H9 (cell line): ENCODE data around the gene SUGT1. TPM values are rescaled to one million over a fixed set of nuclear protein-coding genes. Genes with fewer than 3 reads are reported as not detected.
"Not testable (repeated sequence)": the region's sequence is repeated elsewhere in the genome, so short reads cannot be mapped to it uniquely, and the experiment has no call there.

Source experiments
- DNase-seq: peaks from one replicate; pipeline ENCODE4 v3.0.0-alpha.2; 2017
- H2AFZ ChIP-seq: one replicate; pipeline ENCODE4 v1.6.1; 2013; ENCODE audit warnings: mild to moderate bottlenecking, low read length, control low read depth, moderate library complexity
- H2AK5ac ChIP-seq: 2 replicates; pipeline ENCODE4 v1.6.1; 2013; ENCODE audit warnings: low read length, control low read depth, mixed read lengths; ENCODE audit not compliant: insufficient read length
- H2BK120ac ChIP-seq: one replicate; pipeline ENCODE4 v1.6.1; 2013; ENCODE audit warnings: low read depth, mild to moderate bottlenecking, low read length, control low read depth, inconsistent platforms; ENCODE audit not compliant: poor library complexity, severe bottlenecking
- H2BK12ac ChIP-seq: 2 replicates; pipeline ENCODE4 v1.6.1; 2013; ENCODE audit warnings: low read length, control low read depth, mixed read lengths, low read depth; ENCODE audit not compliant: insufficient read length
- H2BK15ac ChIP-seq: 2 replicates; pipeline ENCODE4 v1.6.1; 2013; ENCODE audit warnings: low read depth, low read length, control low read depth
- H2BK20ac ChIP-seq: one replicate; pipeline ENCODE4 v1.6.1; 2013; ENCODE audit warnings: low read depth, mild to moderate bottlenecking, low read length, control low read depth, inconsistent platforms; ENCODE audit not compliant: poor library complexity, severe bottlenecking
- H2BK5ac ChIP-seq: 2 replicates; pipeline ENCODE4 v1.6.1; 2013; ENCODE audit warnings: low read length, control low read depth, mixed read lengths; ENCODE audit not compliant: insufficient read length
- H3K14ac ChIP-seq: 2 replicates; pipeline ENCODE4 v1.6.1; 2013; ENCODE audit warnings: low read length, control low read depth; ENCODE audit not compliant: insufficient read depth
- H3K18ac ChIP-seq: 2 replicates; pipeline ENCODE4 v1.6.1; 2013; ENCODE audit warnings: low read depth, mild to moderate bottlenecking, mixed read lengths, low read length, control low read depth; ENCODE audit not compliant: insufficient read length
- H3K23ac ChIP-seq: 2 replicates; pipeline ENCODE4 v1.6.1; 2013; ENCODE audit warnings: low read length, control low read depth, mixed read lengths, low read depth; ENCODE audit not compliant: insufficient read length
- H3K23me2 ChIP-seq: 2 replicates; pipeline ENCODE4 v1.6.1; 2013; ENCODE audit warnings: low read depth, mild to moderate bottlenecking, mixed read lengths, low read length, control low read depth; ENCODE audit not compliant: insufficient read length, poor library complexity, severe bottlenecking
- H3K27ac ChIP-seq: 2 replicates; pipeline ENCODE4 v1.5.1; 2013; ENCODE audit warnings: low read length, control low read depth, mixed read lengths, low read depth; ENCODE audit not compliant: insufficient read length
- H3K27me3 ChIP-seq: 2 replicates; pipeline ENCODE4 v1.6.1; 2013; ENCODE audit warnings: low read length, control low read depth, inconsistent platforms; ENCODE audit not compliant: insufficient read depth
- H3K4ac ChIP-seq: 2 replicates; pipeline ENCODE4 v1.6.1; 2013; ENCODE audit warnings: low read depth, mild to moderate bottlenecking, control low read depth, inconsistent platforms, low read length, moderate library complexity
- H3K4me1 ChIP-seq: 2 replicates; pipeline ENCODE4 v1.6.1; 2013; ENCODE audit warnings: low read length, control low read depth, inconsistent platforms; ENCODE audit not compliant: insufficient read depth
- H3K4me2 ChIP-seq: 2 replicates; pipeline ENCODE4 v1.6.1; 2013; ENCODE audit warnings: low read length, control low read depth, mixed read lengths; ENCODE audit not compliant: insufficient read length, insufficient read depth
- H3K56ac ChIP-seq: 2 replicates; pipeline ENCODE4 v1.6.1; 2013; ENCODE audit warnings: low read depth, mild to moderate bottlenecking, mixed read lengths, low read length, control low read depth; ENCODE audit not compliant: insufficient read length
- H3K79me1 ChIP-seq: 2 replicates; pipeline ENCODE4 v1.6.1; 2013; ENCODE audit warnings: low read depth, mild to moderate bottlenecking, moderate library complexity, low read length, control low read depth, inconsistent platforms; ENCODE audit not compliant: insufficient read depth, poor library complexity, severe bottlenecking
- H3K79me2 ChIP-seq: 2 replicates; pipeline ENCODE4 v1.6.1; 2013; ENCODE audit warnings: low read length, control low read depth, inconsistent platforms; ENCODE audit not compliant: insufficient read depth
- H3K9ac ChIP-seq: 2 replicates; pipeline ENCODE4 v1.6.1; 2013; ENCODE audit warnings: low read length, control low read depth, mixed read lengths; ENCODE audit not compliant: insufficient read length; ENCODE audit errors: extremely low read depth
- H3K9me3 ChIP-seq: one replicate; pipeline ENCODE4 v1.6.1; 2013; ENCODE audit warnings: low read depth, low read length, inconsistent platforms; ENCODE audit not compliant: control insufficient read depth
- H3T11ph ChIP-seq: one replicate; pipeline ENCODE4 v1.6.1; 2013; ENCODE audit warnings: mild to moderate bottlenecking, low read length, control low read depth, inconsistent platforms
- H4K20me1 ChIP-seq: one replicate; pipeline ENCODE4 v1.6.1; 2013; ENCODE audit not compliant: control insufficient read depth, insufficient read length, insufficient read depth
- H4K5ac ChIP-seq: 2 replicates; pipeline ENCODE4 v1.6.1; 2013; ENCODE audit warnings: low read depth, mild to moderate bottlenecking, mixed read lengths, low read length, control low read depth; ENCODE audit not compliant: insufficient read length
- H4K8ac ChIP-seq: replicated peaks from 2 replicates; pipeline ENCODE4 v1.6.1; 2013; ENCODE audit warnings: low read length, control low read depth, mixed read lengths, low read depth; ENCODE audit not compliant: insufficient read length
- H4K91ac ChIP-seq: 2 replicates; pipeline ENCODE4 v1.6.1; 2013; ENCODE audit warnings: low read depth, mild to moderate bottlenecking, moderate library complexity, mixed read lengths, low read length, control low read depth; ENCODE audit not compliant: insufficient read length
- H3K27ac Mint-ChIP-seq, 3 experiments: 2 replicates in 2 of 3; 3 replicates in 1 of 3; pipeline ENCODE4 v1.8.0; 2020 to 2021; ENCODE audit warnings: mixed read lengths in 3 of 3, mild to moderate bottlenecking in 1 of 3, moderate library complexity in 1 of 3
- H3K27me3 Mint-ChIP-seq: 2 replicates; pipeline ENCODE4 v1.8.0; 2021; ENCODE audit warnings: low read depth, mild to moderate bottlenecking, moderate library complexity, mixed read lengths
- H3K36me3 Mint-ChIP-seq, 3 experiments: 2 replicates in 2 of 3; 3 replicates in 1 of 3; pipeline ENCODE4 v1.8.0; 2020 to 2021; ENCODE audit warnings: low read depth in 3 of 3, mixed read lengths in 3 of 3; ENCODE audit not compliant: insufficient read depth in 1 of 3
- H3K4me1 Mint-ChIP-seq, 2 experiments: 2 replicates each; pipeline ENCODE4 v1.8.0; 2020; ENCODE audit warnings: mixed read lengths in 2 of 2
- H3K4me3 Mint-ChIP-seq, 2 experiments: 2 replicates in 1 of 2; 3 replicates in 1 of 2; pipeline ENCODE4 v1.8.0; 2020 to 2021; ENCODE audit warnings: mild to moderate bottlenecking in 2 of 2, mixed read lengths in 2 of 2, moderate library complexity in 1 of 2
- H3K9me3 Mint-ChIP-seq, 2 experiments: 2 replicates in 1 of 2; 3 replicates in 1 of 2; pipeline ENCODE4 v1.8.0; 2020; ENCODE audit warnings: mild to moderate bottlenecking in 2 of 2, mixed read lengths in 2 of 2, moderate library complexity in 1 of 2
- WGBS: extraction: QIAGEN DNeasy Blood & Tissue Kit; methylation state at CpG from one replicate; pipeline ENCODE4 v1.1.7; 2013; ENCODE audit warnings: missing lambda C conversion rate, low lambda C conversion rate, mixed read lengths; ENCODE audit not compliant: insufficient read length; ENCODE audit errors: extremely low coverage; 5-methylcytosine and 5-hydroxymethylcytosine counted together
- total RNA-seq: library from RNA; stranded (reverse); gene quantifications from 2 replicates; pipeline ENCODE4 v1.2.1, GENCODE V29; 2021

The SUGT1 gene
- total RNA-seq, 1 experiment from 2014 or later, result 99.6 TPM

- H2BK15ac ChIP-seq, H3K9ac ChIP-seq, H3K4me3 Mint-ChIP-seq, H4K8ac ChIP-seq, H2BK20ac ChIP-seq, H3K9me3 ChIP-seq, H3K23me2 ChIP-seq, H2AFZ ChIP-seq, H3K27ac Mint-ChIP-seq, H3K36me3 Mint-ChIP-seq, H4K20me1 ChIP-seq, H3K27ac ChIP-seq, H3K79me1 ChIP-seq, H3K4ac ChIP-seq, H3K27me3 ChIP-seq, H2AK5ac ChIP-seq, H3K27me3 Mint-ChIP-seq, H4K91ac ChIP-seq, H3K9me3 Mint-ChIP-seq, H3K56ac ChIP-seq, H3K18ac ChIP-seq, H3K14ac ChIP-seq, H3K79me2 ChIP-seq, DNase-seq, H4K5ac ChIP-seq, H3K23ac ChIP-seq, H2BK12ac ChIP-seq, H3T11ph ChIP-seq, H3K4me2 ChIP-seq, H2BK120ac ChIP-seq, H2BK5ac ChIP-seq, H3K4me1 ChIP-seq: not testable (repeated sequence)
- peaks cover 11 to 16% of the 10 kb centered on the region in 2 experiments for H3K4me1 Mint-ChIP-seq
- WGBS, result no CpG with 5 or more reads among the region's 6 CpGs
These were observed 46.5 kb upstream of the SUGT1 start for GRCh38 chr13:52606126-52606525.

DNA sequence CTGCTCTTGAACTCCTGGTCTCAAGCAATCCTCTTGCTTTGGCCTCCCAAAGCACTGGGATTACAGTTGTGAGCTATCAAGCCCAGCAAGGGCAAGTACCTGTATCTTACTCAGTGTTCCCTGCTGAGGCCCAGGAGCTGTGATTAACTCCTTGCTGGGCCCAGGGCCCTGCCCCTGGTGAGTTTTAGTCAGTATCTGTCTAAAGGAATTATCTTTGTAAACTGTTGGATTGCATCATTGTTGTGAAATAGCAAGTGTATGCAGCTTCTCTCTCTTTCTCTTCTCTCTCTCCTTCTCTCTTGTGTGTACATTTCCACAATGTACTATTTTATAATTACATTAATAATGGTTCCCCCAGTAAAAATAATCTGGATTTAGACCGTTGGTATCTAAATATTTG lies 45.8 kb upstream of the SUGT1 start:
- not testable (repeated sequence) for H3K79me2 ChIP-seq, H4K20me1 ChIP-seq, H3K9me3 Mint-ChIP-seq, H2AFZ ChIP-seq, H3K27ac ChIP-seq, H3K23me2 ChIP-seq, H2BK120ac ChIP-seq, H4K5ac ChIP-seq, H2BK20ac ChIP-seq, H3K27me3 ChIP-seq, H3K14ac ChIP-seq, H3K4ac ChIP-seq, H3K36me3 Mint-ChIP-seq, H2BK12ac ChIP-seq, H3K9me3 ChIP-seq, H3T11ph ChIP-seq, H3K23ac ChIP-seq, H3K4me3 Mint-ChIP-seq, H2BK15ac ChIP-seq, H3K79me1 ChIP-seq, H3K56ac ChIP-seq, H4K91ac ChIP-seq, H3K18ac ChIP-seq, H2BK5ac ChIP-seq, H3K9ac ChIP-seq, H3K27ac Mint-ChIP-seq, H3K4me1 ChIP-seq, H2AK5ac ChIP-seq, H3K4me2 ChIP-seq, H3K27me3 Mint-ChIP-seq, H4K8ac ChIP-seq, DNase-seq
- peaks cover 11 to 16% of the 10 kb centered on the region in 2 experiments for H3K4me1 Mint-ChIP-seq
- WGBS, result no CpG with 5 or more reads among the region's 1 CpG
